ENCODE results near the gene PPFIBP1. TPM values are rescaled to one million over a fixed set of nuclear protein-coding genes. Genes with fewer than 3 reads are reported as not detected.
"Not testable (repeated sequence)": the region's sequence is repeated elsewhere in the genome, so short reads cannot be mapped to it uniquely, and the experiment has no call there.

PPFIBP1 gene
- total and polyA plus RNA-seq, 2 donors (not counting 1 experiment from before 2014, with no cell fraction given) = 3.3 to 15.0 TPM

DNA sequence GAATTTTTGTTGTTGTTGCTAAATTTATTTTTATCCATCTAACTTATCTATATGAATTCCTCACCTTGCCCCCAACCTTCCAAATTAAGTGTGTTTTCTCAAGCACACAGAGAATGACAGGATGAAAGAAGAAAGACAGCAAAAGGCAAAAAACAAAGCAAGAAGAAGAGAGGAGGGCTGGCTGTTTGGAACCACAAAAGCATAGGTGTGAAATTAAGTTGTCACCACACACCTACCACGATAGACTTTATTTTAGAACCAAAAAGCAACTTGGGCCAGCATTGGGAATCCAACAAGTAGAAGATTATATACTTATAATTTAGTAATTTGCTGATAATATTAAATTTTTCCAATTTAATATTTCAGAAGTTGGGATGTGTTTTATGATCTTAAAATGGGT lies 113.5 kb downstream of the PPFIBP1 start:
- POLR2A ChIA-PET = no interaction called here
- Histone ChIP-seq H4K20me1 (ENCODE audit: control insufficient read depth, insufficient read depth, low read length, poor library complexity, severe bottlenecking) (no peaks in the 10 kb centered on the region), H3K4me2 (replicated peaks; ENCODE audit: low read depth, low read length, poor library complexity, severe bottlenecking) (no peak overlapping the region), H2AFZ (ENCODE audit: insufficient read depth, low read depth, low read length, poor library complexity, severe bottlenecking) (no peak overlapping the region), H3K4me3 (ENCODE audit: control extremely low read depth in 1 of 5, extremely low read depth in 1 of 5, insufficient read depth in 1 of 5, low read depth in 2 of 5, low read length in 4 of 5) (no peak overlapping the region), H3K4me1 (ENCODE audit: control insufficient read depth in 2 of 2, insufficient read depth in 2 of 2, low read length in 2 of 2) (no peaks in the 10 kb centered on the region), H3K27me3 (replicated peaks in 1 of 4; ENCODE audit: control extremely low read depth in 1 of 4, control insufficient read depth in 3 of 4, insufficient read depth in 4 of 4, low read length in 3 of 4) (no peaks in the 10 kb centered on the region), H3K36me3 (replicated peaks in 1 of 2; ENCODE audit: control extremely low read depth in 1 of 2, control insufficient read depth in 1 of 2, extremely low read depth in 1 of 2, insufficient read depth in 2 of 2, low read length in 1 of 2) (no peaks in the 10 kb centered on the region), H3K27ac (ENCODE audit: low read length in 2 of 2) (no peak overlapping the region), H3K79me2 (ENCODE audit: control insufficient read depth, insufficient read depth, low read length) (no peaks in the 10 kb centered on the region), H3K9me3 (ENCODE audit: control extremely low read depth in 1 of 3, control insufficient read depth in 2 of 3, insufficient read depth in 1 of 3, low read length in 2 of 3) (no peaks in the 10 kb centered on the region), H3K9ac (ENCODE audit: low read length) (no peak overlapping the region)
- no peak overlapping the region for H3K4me3 Mint-ChIP-seq
- ATAC-seq (ENCODE audit: low read depth) (no peak), DNase-seq (no peak)
- intact Hi-C loops (cut with micrococcal nuclease) = no loop called here
- H3K9me3 Mint-ChIP-seq (ENCODE audit: insufficient read depth) = no peaks in the 10 kb centered on the region
- CTCF ChIA-PET = no interaction called here
- no peaks in the 10 kb centered on the region for H3K4me1 Mint-ChIP-seq
- no CpG with 5 or more reads among the region's 1 CpG for WGBS (ENCODE audit: insufficient coverage)
- H3K27ac Mint-ChIP-seq = no peak overlapping the region
- TF ChIP-seq, protein P1, sequence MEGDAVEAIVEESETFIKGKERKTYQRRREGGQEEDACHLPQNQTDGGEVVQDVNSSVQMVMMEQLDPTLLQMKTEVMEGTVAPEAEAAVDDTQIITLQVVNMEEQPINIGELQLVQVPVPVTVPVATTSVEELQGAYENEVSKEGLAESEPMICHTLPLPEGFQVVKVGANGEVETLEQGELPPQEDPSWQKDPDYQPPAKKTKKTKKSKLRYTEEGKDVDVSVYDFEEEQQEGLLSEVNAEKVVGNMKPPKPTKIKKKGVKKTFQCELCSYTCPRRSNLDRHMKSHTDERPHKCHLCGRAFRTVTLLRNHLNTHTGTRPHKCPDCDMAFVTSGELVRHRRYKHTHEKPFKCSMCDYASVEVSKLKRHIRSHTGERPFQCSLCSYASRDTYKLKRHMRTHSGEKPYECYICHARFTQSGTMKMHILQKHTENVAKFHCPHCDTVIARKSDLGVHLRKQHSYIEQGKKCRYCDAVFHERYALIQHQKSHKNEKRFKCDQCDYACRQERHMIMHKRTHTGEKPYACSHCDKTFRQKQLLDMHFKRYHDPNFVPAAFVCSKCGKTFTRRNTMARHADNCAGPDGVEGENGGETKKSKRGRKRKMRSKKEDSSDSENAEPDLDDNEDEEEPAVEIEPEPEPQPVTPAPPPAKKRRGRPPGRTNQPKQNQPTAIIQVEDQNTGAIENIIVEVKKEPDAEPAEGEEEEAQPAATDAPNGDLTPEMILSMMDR (IDR thresholded peaks at IDR 0.05) = no peak
- no peak for TF ChIP-seq EZH2 (IDR thresholded peaks at IDR 0.05; ENCODE audit: borderline replicate concordance, insufficient read depth, low read depth, low read length, poor library complexity, severe bottlenecking)
- peaks cover 3% of the 10 kb centered on the region for H3K27me3 Mint-ChIP-seq

DNA sequence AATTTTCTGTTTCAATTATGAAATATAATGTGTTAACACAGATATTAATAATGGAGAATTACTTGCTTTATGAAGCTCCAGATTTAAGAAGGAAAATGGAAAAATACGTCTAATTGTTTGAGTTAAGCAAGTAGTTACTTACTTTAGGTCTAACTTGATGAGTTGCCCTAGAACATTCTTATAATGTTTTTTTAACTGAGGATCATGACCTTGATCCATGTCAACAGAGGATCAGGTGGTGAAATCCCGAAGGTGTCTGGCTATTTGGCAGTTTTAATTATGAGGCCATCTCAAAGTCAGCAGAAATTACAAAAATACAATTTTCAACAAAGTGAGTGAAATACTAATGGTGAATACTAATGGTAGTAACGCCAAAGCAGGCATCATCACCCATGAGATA lies 115.3 kb downstream of the PPFIBP1 start:
- Histone ChIP-seq H3K36me3 (replicated peaks in 1 of 2; ENCODE audit: control extremely low read depth in 1 of 2, control insufficient read depth in 1 of 2, extremely low read depth in 1 of 2, insufficient read depth in 2 of 2, low read length in 1 of 2) (no peaks in the 10 kb centered on the region), H3K4me1 (ENCODE audit: control insufficient read depth in 2 of 2, insufficient read depth in 2 of 2, low read length in 2 of 2) (no peaks in the 10 kb centered on the region), H3K9me3 (ENCODE audit: control extremely low read depth in 1 of 3, control insufficient read depth in 2 of 3, insufficient read depth in 1 of 3, low read length in 2 of 3) (no peaks in the 10 kb centered on the region), H3K9ac (ENCODE audit: low read length) (no peak overlapping the region), H4K20me1 (ENCODE audit: control insufficient read depth, insufficient read depth, low read length, poor library complexity, severe bottlenecking) (no peaks in the 10 kb centered on the region), H3K27ac (ENCODE audit: low read length in 2 of 2) (no peak overlapping the region), H3K27me3 (replicated peaks in 1 of 4; ENCODE audit: control extremely low read depth in 1 of 4, control insufficient read depth in 3 of 4, insufficient read depth in 4 of 4, low read length in 3 of 4) (no peaks in the 10 kb centered on the region), H2AFZ (ENCODE audit: insufficient read depth, low read depth, low read length, poor library complexity, severe bottlenecking) (no peak overlapping the region), H3K4me2 (replicated peaks; ENCODE audit: low read depth, low read length, poor library complexity, severe bottlenecking) (no peak overlapping the region), H3K79me2 (ENCODE audit: control insufficient read depth, insufficient read depth, low read length) (no peaks in the 10 kb centered on the region), H3K4me3 (ENCODE audit: control extremely low read depth in 1 of 5, extremely low read depth in 1 of 5, insufficient read depth in 1 of 5, low read depth in 2 of 5, low read length in 4 of 5) (no peak overlapping the region)
- Mint-ChIP-seq H3K9me3 (ENCODE audit: insufficient read depth) (no peaks in the 10 kb centered on the region), H3K4me3 (no peak overlapping the region), H3K27ac (no peak overlapping the region), H3K4me1 (no peaks in the 10 kb centered on the region), H3K27me3 (peaks cover 3% of the 10 kb centered on the region)
- ATAC-seq (ENCODE audit: low read depth) = no peak
- ChIA-PET POLR2A (no interaction called here), CTCF (no interaction called here)
- DNase-seq = no peak
- no CpG with 5 or more reads among the region's 3 CpGs for whole genome bisulfite sequencing (ENCODE audit: insufficient coverage)
- no peak for TF ChIP-seq EZH2 (IDR thresholded peaks at IDR 0.05; ENCODE audit: borderline replicate concordance, insufficient read depth, low read depth, low read length, poor library complexity, severe bottlenecking)
- TF ChIP-seq, protein P1 (IDR thresholded peaks at IDR 0.05) = no peak
- intact Hi-C loops (cut with micrococcal nuclease) = no loop called here

DNA sequence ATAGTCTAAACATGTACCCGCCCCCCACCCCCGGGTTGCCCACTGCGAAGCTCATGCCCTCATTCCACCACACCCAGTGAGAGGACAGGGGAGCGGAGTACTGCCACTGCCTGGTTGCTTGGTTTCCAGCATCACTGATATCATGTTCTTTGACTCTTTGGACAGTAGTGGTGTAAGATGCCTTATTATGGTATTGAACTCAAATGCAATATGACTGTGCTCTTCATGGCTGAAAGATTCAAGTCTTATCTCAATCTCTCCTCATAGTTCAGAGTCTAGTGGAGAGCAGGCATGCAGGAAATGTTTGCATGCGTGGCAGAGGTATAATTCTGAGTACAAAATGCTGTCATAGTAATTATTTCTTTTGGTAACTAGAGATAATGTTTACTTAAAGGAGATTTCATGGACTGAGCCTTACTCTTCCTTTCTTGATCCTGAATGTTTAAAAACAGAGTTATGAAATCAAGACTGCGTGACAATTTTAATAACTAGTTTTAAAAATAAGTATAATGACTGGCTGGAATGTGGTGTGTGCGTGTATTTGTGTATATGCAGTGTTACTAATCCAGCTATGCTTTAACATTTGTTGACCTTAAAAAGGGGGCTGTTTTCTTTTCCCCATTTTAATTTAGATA lies 116.7 kb downstream of the PPFIBP1 start:
- H2AFZ ChIP-seq (ENCODE audit: insufficient read depth, low read depth, low read length, poor library complexity, severe bottlenecking); H3K27ac ChIP-seq (ENCODE audit: low read length in 2 of 2); ATAC-seq (ENCODE audit: low read depth); intact Hi-C loops (cut with micrococcal nuclease); H3K9ac ChIP-seq (ENCODE audit: low read length); H3K4me3 ChIP-seq (ENCODE audit: control extremely low read depth in 1 of 5, extremely low read depth in 1 of 5, insufficient read depth in 1 of 5, low read depth in 2 of 5, low read length in 4 of 5); H4K20me1 ChIP-seq (ENCODE audit: control insufficient read depth, insufficient read depth, low read length, poor library complexity, severe bottlenecking); H3K4me2 ChIP-seq (replicated peaks; ENCODE audit: low read depth, low read length, poor library complexity, severe bottlenecking); H3K4me3 Mint-ChIP-seq; H3K27me3 Mint-ChIP-seq; H3K27ac Mint-ChIP-seq; H3K9me3 ChIP-seq (ENCODE audit: control extremely low read depth in 1 of 3, control insufficient read depth in 2 of 3, insufficient read depth in 1 of 3, low read length in 2 of 3); H3K9me3 Mint-ChIP-seq (ENCODE audit: insufficient read depth); H3K4me1 ChIP-seq (ENCODE audit: control insufficient read depth in 2 of 2, insufficient read depth in 2 of 2, low read length in 2 of 2); H3K79me2 ChIP-seq (ENCODE audit: control insufficient read depth, insufficient read depth, low read length); H3K36me3 ChIP-seq (replicated peaks in 1 of 2; ENCODE audit: control extremely low read depth in 1 of 2, control insufficient read depth in 1 of 2, extremely low read depth in 1 of 2, insufficient read depth in 2 of 2, low read length in 1 of 2); DNase-seq; H3K27me3 ChIP-seq (replicated peaks in 1 of 4; ENCODE audit: control extremely low read depth in 1 of 4, control insufficient read depth in 3 of 4, insufficient read depth in 4 of 4, low read length in 3 of 4); H3K4me1 Mint-ChIP-seq; POLR2A ChIA-PET: not testable (repeated sequence)
- no CpG with 5 or more reads among the region's 7 CpGs for WGBS (ENCODE audit: insufficient coverage)
- CTCF ChIA-PET = interaction anchor here (1.0 kb wide), 1 partner anchor 207 kb away, joined by 4 read pairs; no protein-coding TSS in a partner anchor
